Ecto neural progenitor cell (in vitro differentiated cells): ENCODE measurements around the gene MYLK.
A peak's percentile ranks its signal among the peaks of the same experiment; 100 is the strongest.

Source experiments
- DNase-seq: peaks from one replicate; pipeline ENCODE4 v3.0.0-alpha.2; 2018; ENCODE audit warnings: low spot score

MYLK gene

GRCh38 chr3:123818921-123819429 lies 65.2 kb downstream of the MYLK start:
- DNase-seq = no peak

- DNase-seq = no peak
Measured at GRCh38 chr3:123818324-123818920, 65.7 kb downstream of the MYLK start.

GRCh38 chr3:123817413-123817812 lies 66.7 kb downstream of the MYLK start:
- no peak for DNase-seq

DNA sequence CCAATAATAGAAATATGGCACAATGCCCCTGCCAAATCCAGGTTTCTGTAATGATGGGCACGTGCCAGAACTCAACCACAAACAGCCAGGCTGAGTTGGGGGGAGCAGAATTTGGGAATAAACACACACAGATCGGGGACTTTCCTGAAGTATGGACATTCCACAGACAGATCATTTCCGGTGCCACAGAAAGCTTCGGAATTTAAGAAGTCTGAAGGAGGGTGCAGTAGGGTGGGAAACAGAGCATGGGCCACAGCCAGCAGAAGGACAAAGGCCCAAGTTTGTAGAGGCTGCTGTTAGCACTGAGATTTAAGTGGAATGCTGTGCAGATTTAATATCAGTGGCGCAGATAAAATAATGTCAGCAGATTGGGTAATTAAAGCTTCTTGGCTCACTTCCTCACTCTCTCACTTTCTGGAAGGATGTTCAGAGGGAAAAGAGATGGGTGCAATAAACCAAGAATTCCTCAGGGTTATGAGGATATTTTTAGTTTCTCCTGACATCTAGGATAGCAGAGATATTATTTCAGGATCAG lies 67.4 kb downstream of the MYLK start:
- DNase-seq = no peak

- no peak for DNase-seq
Measured at GRCh38 chr3:123815981-123816380, 68.2 kb downstream of the MYLK start.

- no peak for DNase-seq
Measured at GRCh38 chr3:123813876-123814275, 70.3 kb downstream of the MYLK start.

GRCh38 chr3:123809597-123809996 lies 74.5 kb downstream of the MYLK start:
- no peak for DNase-seq

- no peak for DNase-seq
Measured at GRCh38 chr3:123808812-123809211, 75.3 kb downstream of the MYLK start.

GRCh38 chr3:123807820-123808219 lies 76.3 kb downstream of the MYLK start:
- DNase-seq = no peak

- DNase-seq = no peak
Measured at GRCh38 chr3:123805504-123805903, 78.6 kb downstream of the MYLK start.

GRCh38 chr3:123805101-123805500 lies 79.0 kb downstream of the MYLK start:
- DNase-seq = no peak

DNA sequence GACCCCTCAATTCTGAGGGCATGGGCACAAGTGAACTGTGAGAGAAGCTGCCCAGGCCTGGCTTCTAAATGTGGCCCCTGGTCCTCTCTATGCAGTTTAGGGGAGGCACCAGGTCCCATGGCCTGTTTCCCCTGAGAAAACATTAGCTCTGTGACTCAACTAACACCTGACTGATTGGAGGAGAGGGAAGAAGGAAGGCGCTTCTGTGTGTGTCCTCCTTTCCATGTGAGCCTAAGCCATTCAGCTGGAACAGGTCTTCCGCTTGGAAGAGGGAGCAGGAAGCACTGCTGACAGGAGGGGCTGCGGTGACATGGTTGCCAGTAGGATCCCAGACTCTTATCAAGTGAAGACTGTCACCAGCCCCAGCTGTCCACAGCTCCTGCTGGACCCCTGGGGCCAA lies 79.5 kb downstream of the MYLK start:
- no peak for DNase-seq

DNA sequence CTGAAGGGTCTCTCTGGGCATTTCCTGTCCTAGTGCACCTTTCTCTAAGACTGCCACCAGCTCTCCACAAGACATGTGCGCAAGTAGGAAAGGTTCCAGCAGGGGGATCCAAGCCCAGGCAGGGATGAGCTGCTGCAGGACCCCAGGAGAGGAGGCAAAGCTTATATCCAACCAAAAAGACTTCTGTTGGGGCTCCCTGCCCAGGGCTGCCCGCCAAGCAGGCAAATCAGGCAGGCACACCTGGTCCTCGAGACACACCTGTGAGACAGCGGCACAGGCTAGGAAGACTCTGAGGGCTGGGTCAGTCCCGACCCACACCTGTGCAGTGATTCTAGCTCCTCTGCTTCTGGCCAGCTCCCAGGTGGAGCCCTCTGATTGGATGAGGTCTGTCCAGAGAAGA lies 80.6 kb downstream of the MYLK start:
- no peak for DNase-seq

DNA sequence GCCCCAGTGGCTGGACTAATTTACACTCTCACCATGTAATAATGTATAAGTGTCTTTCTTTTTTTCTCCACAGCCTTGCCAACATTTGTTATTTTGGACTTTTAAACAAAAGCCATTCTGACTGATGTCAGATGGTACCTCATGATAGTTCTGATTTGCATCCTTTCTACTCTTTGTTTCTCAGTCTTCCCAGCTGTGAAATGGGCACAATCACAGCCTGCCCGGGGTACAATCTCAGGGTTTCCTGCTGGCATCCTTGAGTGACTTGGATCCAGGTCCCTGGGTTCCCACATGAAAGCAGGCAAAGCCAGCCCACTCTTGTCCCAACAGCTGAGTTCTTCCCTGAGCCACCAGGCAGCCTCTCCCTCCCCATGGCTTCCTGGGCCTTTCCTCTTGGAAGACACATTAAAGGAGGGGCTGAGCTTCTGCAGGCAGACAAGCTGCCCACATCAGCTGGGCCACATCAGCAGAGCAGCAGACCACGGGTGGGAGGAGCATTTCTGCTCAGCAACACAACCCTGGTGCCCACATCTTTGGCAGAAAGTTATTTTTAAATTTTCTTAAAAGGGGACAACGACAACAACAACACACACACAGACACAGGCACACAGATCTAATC lies 82.0 kb downstream of the MYLK start:
- DNase-seq = no peak

DNA sequence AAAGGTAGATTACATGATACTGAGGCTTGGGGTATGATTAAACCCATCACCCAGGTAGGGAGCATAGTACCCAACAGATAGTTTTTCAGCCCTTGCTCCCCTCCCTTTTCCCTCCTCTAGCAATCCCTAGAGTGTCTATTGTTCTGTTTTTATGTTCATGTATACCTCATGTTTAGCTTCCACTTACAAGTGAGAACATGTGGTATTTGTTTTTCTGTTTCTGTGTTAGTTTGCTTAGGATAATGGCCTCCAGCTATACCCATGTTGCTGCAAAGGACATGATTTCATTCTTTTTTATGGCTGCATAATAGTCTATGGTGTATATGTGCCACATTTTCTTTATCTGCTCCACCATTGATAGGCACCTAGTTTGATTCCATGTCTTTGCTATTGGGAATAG lies 82.7 kb downstream of the MYLK start:
- DNase-seq = no peak

DNA sequence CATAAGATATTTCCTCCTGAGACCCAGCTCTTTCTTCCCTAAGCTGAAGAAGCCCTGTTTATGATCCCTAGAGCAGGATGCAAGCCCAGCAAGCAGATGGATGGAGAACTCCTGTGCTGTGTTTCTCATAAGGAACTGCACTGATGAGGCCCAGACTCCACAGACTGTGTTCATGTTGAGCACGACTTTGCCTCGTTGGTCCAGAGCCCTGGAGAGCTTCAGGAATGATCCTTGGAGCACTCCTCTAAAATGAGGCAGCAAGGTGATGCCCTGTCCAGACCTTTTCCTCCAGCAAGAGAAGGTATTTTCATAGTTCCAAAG lies 83.8 kb downstream of the MYLK start:
- no peak for DNase-seq

GRCh38 chr3:123799544-123800361 lies 84.4 kb downstream of the MYLK start:
- peak; percentile 85 for DNase-seq

DNA sequence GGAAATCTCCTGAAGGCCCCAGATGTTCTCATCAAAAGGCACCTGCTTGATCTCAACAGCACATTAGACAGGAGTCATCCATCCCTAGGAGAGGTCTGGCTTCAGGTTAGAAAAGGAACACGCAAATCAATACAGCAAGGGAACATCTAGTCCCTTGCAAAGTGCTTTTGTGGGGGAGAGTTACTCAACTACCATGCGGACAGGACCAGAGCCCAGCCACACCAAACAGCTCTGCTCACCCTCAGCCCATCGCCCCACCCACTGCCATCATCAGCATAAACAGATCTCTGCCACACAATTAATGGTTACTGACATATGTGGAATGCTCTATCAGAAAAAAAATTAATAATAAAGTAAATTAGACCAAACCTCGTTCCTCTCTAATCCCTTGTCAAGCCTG lies 85.6 kb downstream of the MYLK start:
- no peak for DNase-seq

- DNase-seq = no peak
Measured at GRCh38 chr3:123795471-123796251, 88.5 kb downstream of the MYLK start.

DNA sequence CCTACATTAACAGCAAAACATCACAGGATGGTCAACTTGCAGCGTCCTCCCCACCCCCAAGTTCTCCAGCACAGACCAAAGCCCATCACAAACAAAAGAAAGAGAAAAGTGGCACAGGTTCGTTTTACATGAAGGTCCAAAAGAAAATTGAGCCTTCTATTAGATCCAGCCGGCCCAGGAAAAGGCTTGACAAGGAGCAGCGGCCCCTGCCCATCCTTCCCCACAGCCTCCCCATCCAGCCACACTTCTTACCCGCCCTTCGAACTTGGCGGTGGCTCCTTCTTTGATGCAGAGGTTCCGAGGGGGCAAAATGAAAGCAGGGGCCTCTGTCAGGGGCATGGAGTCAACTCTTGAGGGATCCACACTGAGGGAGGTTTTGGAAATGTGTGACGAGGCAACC lies 90.7 kb downstream of the MYLK start:
- no peak for DNase-seq

DNA sequence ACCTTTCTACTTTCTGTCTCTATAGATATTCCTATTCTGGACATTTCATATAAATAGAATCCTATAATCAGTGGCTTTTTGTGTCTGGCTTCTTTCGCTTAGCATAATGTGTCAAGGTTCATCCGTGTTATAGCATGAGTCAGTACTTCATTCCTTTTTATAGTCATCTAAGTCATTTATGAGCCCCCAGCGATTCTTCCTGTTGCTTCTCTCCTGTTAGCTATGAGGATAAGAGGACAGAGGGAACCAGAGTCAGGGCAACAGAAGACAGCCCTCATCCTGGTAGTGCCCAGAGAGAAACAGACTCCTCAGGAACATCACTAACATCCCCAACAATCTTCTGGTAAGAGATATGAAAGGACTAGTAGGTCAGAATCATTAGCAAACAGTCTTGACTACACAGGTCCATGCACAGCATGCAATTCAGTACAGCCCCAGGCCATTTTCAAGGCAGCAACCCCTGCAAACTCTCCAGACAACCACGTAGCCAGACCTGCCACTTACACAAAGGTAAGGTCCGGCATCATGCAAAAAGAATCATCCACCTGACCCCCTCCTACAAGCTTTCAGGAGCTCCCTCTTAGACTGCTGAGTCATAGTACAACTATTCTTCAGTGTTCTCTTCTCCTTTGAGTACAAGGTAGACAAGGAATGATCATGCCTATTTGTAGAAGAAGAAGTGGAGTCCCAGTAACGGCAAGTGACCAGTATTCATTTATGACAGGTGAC lies 91.5 kb downstream of the MYLK start:
- DNase-seq = no peak

GRCh38 chr3:123791898-123792297 lies 92.2 kb downstream of the MYLK start:
- no peak for DNase-seq
